ENCODE measurements around the gene CYLD. TPM values are rescaled to one million over a fixed set of nuclear protein-coding genes. Genes with fewer than 3 reads are reported as not detected.
A peak's percentile ranks its signal among the peaks of the same experiment; 100 is the strongest.

The CYLD gene
- polyA plus RNA-seq, 4 donors: 6.0 to 18.4 (median 7.6) TPM

- DNase-seq: peak; percentile 86 to 96
- FAIRE-seq: no peak
- peak overlapping the region in 1 of 3 donors; percentile 29 for H3K4me3 ChIP-seq (ENCODE audit: low read depth in 1 of 3, low read length in 3 of 3)
- 8 to 11% (median 9%) methylated on average over 26 of the region's 26 CpGs for WGBS, 3 donors
- no peaks in the 10 kb centered on the region for H3K27me3 ChIP-seq (ENCODE audit: control insufficient read depth in 3 of 3, insufficient read depth in 3 of 3, low read length in 3 of 3)
- peak overlapping the region in 2 of 3 donors; percentile 37 to 70 for H3K27ac ChIP-seq (ENCODE audit: low read depth in 1 of 3, low read length in 2 of 3)
- H3K9me3 ChIP-seq (ENCODE audit: control insufficient read depth in 2 of 2, insufficient read depth in 1 of 2, low read depth in 1 of 2, low read length in 1 of 2): no peaks in the 10 kb centered on the region
- no peaks in the 10 kb centered on the region for H3K4me1 ChIP-seq (ENCODE audit: control insufficient read depth in 3 of 3, insufficient read depth in 2 of 3, low read depth in 1 of 3, low read length in 2 of 3)
- no peaks in the 10 kb centered on the region for H3K36me3 ChIP-seq (ENCODE audit: control insufficient read depth in 3 of 3, insufficient read depth in 2 of 3, low read depth in 1 of 3, low read length in 3 of 3)
Measured at GRCh38 chr16:50806099-50807062, 64.5 kb downstream of the CYLD start.

- Histone ChIP-seq H3K27me3 (ENCODE audit: control insufficient read depth in 3 of 3, insufficient read depth in 3 of 3, low read length in 3 of 3) (no peaks in the 10 kb centered on the region), H3K27ac (ENCODE audit: low read depth in 1 of 3, low read length in 2 of 3) (no peak overlapping the region), H3K36me3 (ENCODE audit: control insufficient read depth in 3 of 3, insufficient read depth in 2 of 3, low read depth in 1 of 3, low read length in 3 of 3) (no peaks in the 10 kb centered on the region), H3K9me3 (ENCODE audit: control insufficient read depth in 2 of 2, insufficient read depth in 1 of 2, low read depth in 1 of 2, low read length in 1 of 2) (no peaks in the 10 kb centered on the region), H3K4me3 (ENCODE audit: low read depth in 1 of 3, low read length in 3 of 3) (no peak overlapping the region), H3K4me1 (ENCODE audit: control insufficient read depth in 3 of 3, insufficient read depth in 2 of 3, low read depth in 1 of 3, low read length in 2 of 3) (no peaks in the 10 kb centered on the region)
- WGBS, 3 donors: 57 to 66% (median 61%) methylated on average over 9 of the region's 9 CpGs
- no peak for FAIRE-seq
- no peak for DNase-seq
Measured at GRCh38 chr16:50808929-50809538, 67.1 kb downstream of the CYLD start.

GRCh38 chr16:50809561-50809960 is 67.7 kb downstream of the CYLD start:
- no peak overlapping the region for H3K4me3 ChIP-seq (ENCODE audit: low read depth in 1 of 3, low read length in 3 of 3)
- FAIRE-seq (no peak), DNase-seq (no peak)
- 84 to 90% (median 87%) methylated on average over 6 of the region's 6 CpGs for WGBS, 3 donors
- H3K9me3 ChIP-seq (ENCODE audit: control insufficient read depth in 2 of 2, insufficient read depth in 1 of 2, low read depth in 1 of 2, low read length in 1 of 2): no peaks in the 10 kb centered on the region
- H3K27me3 ChIP-seq (ENCODE audit: control insufficient read depth in 3 of 3, insufficient read depth in 3 of 3, low read length in 3 of 3): no peaks in the 10 kb centered on the region
- no peaks in the 10 kb centered on the region for H3K4me1 ChIP-seq (ENCODE audit: control insufficient read depth in 3 of 3, insufficient read depth in 2 of 3, low read depth in 1 of 3, low read length in 2 of 3)
- no peak overlapping the region for H3K27ac ChIP-seq (ENCODE audit: low read depth in 1 of 3, low read length in 2 of 3)
- no peaks in the 10 kb centered on the region for H3K36me3 ChIP-seq (ENCODE audit: control insufficient read depth in 3 of 3, insufficient read depth in 2 of 3, low read depth in 1 of 3, low read length in 3 of 3)

- Histone ChIP-seq H3K4me1 (ENCODE audit: control insufficient read depth in 3 of 3, insufficient read depth in 2 of 3, low read depth in 1 of 3, low read length in 2 of 3) (no peaks in the 10 kb centered on the region), H3K27me3 (ENCODE audit: control insufficient read depth in 3 of 3, insufficient read depth in 3 of 3, low read length in 3 of 3) (no peaks in the 10 kb centered on the region), H3K4me3 (ENCODE audit: low read depth in 1 of 3, low read length in 3 of 3) (no peak overlapping the region), H3K36me3 (ENCODE audit: control insufficient read depth in 3 of 3, insufficient read depth in 2 of 3, low read depth in 1 of 3, low read length in 3 of 3) (no peaks in the 10 kb centered on the region), H3K27ac (ENCODE audit: low read depth in 1 of 3, low read length in 2 of 3) (no peak overlapping the region), H3K9me3 (ENCODE audit: control insufficient read depth in 2 of 2, insufficient read depth in 1 of 2, low read depth in 1 of 2, low read length in 1 of 2) (no peaks in the 10 kb centered on the region)
- DNase-seq: no peak
- 79 to 93% (median 90%) methylated on average over 8 of the region's 8 CpGs for WGBS, 3 donors
- FAIRE-seq: no peak
Measured at GRCh38 chr16:50810241-50810965, 68.5 kb downstream of the CYLD start.

- Histone ChIP-seq H3K27ac (ENCODE audit: low read depth in 1 of 3, low read length in 2 of 3) (no peak overlapping the region), H3K27me3 (ENCODE audit: control insufficient read depth in 3 of 3, insufficient read depth in 3 of 3, low read length in 3 of 3) (no peaks in the 10 kb centered on the region), H3K4me1 (ENCODE audit: control insufficient read depth in 3 of 3, insufficient read depth in 2 of 3, low read depth in 1 of 3, low read length in 2 of 3) (no peaks in the 10 kb centered on the region), H3K9me3 (ENCODE audit: control insufficient read depth in 2 of 2, insufficient read depth in 1 of 2, low read depth in 1 of 2, low read length in 1 of 2) (no peaks in the 10 kb centered on the region), H3K36me3 (ENCODE audit: control insufficient read depth in 3 of 3, insufficient read depth in 2 of 3, low read depth in 1 of 3, low read length in 3 of 3) (no peaks in the 10 kb centered on the region), H3K4me3 (ENCODE audit: low read depth in 1 of 3, low read length in 3 of 3) (no peak overlapping the region)
- DNase-seq: no peak
- 82 to 90% (median 85%) methylated on average over 7 of the region's 7 CpGs for WGBS, 3 donors
- FAIRE-seq: no peak
Measured at GRCh38 chr16:50812046-50812445, 70.2 kb downstream of the CYLD start.

- no peak overlapping the region for H3K27ac ChIP-seq (ENCODE audit: low read depth in 1 of 3, low read length in 2 of 3)
- no peaks in the 10 kb centered on the region for H3K4me1 ChIP-seq (ENCODE audit: control insufficient read depth in 3 of 3, insufficient read depth in 2 of 3, low read depth in 1 of 3, low read length in 2 of 3)
- H3K36me3 ChIP-seq (ENCODE audit: control insufficient read depth in 3 of 3, insufficient read depth in 2 of 3, low read depth in 1 of 3, low read length in 3 of 3): no peaks in the 10 kb centered on the region
- no peaks in the 10 kb centered on the region for H3K9me3 ChIP-seq (ENCODE audit: control insufficient read depth in 2 of 2, insufficient read depth in 1 of 2, low read depth in 1 of 2, low read length in 1 of 2)
- WGBS, 3 donors: 75 to 83% (median 78%) methylated on average over 9 of the region's 9 CpGs
- no peak for DNase-seq
- no peak overlapping the region for H3K4me3 ChIP-seq (ENCODE audit: low read depth in 1 of 3, low read length in 3 of 3)
- no peak for FAIRE-seq
- no peaks in the 10 kb centered on the region for H3K27me3 ChIP-seq (ENCODE audit: control insufficient read depth in 3 of 3, insufficient read depth in 3 of 3, low read length in 3 of 3)
Measured at GRCh38 chr16:50812876-50813466, 71.1 kb downstream of the CYLD start.

- Histone ChIP-seq H3K4me1 (ENCODE audit: control insufficient read depth in 3 of 3, insufficient read depth in 2 of 3, low read depth in 1 of 3, low read length in 2 of 3) (no peaks in the 10 kb centered on the region), H3K9me3 (ENCODE audit: control insufficient read depth in 2 of 2, insufficient read depth in 1 of 2, low read depth in 1 of 2, low read length in 1 of 2) (no peaks in the 10 kb centered on the region), H3K36me3 (ENCODE audit: control insufficient read depth in 3 of 3, insufficient read depth in 2 of 3, low read depth in 1 of 3, low read length in 3 of 3) (no peaks in the 10 kb centered on the region), H3K27ac (ENCODE audit: low read depth in 1 of 3, low read length in 2 of 3) (no peak overlapping the region), H3K27me3 (ENCODE audit: control insufficient read depth in 3 of 3, insufficient read depth in 3 of 3, low read length in 3 of 3) (no peaks in the 10 kb centered on the region), H3K4me3 (ENCODE audit: low read depth in 1 of 3, low read length in 3 of 3) (no peak overlapping the region)
- FAIRE-seq (no peak), DNase-seq (no peak)
- 59 to 74% (median 68%) methylated on average over 4 of the region's 4 CpGs for WGBS, 3 donors
Measured at GRCh38 chr16:50814052-50814451, 72.2 kb downstream of the CYLD start.

- DNase-seq (peak in 1 of 2 donors; percentile 61), FAIRE-seq (no peak)
- no peak overlapping the region for H3K4me3 ChIP-seq (ENCODE audit: low read depth in 1 of 3, low read length in 3 of 3)
- WGBS, 3 donors: 25 to 67% (median 39%) methylated on average over 7 of the region's 7 CpGs
- H3K27me3 ChIP-seq (ENCODE audit: control insufficient read depth in 3 of 3, insufficient read depth in 3 of 3, low read length in 3 of 3): no peaks in the 10 kb centered on the region
- no peaks in the 10 kb centered on the region for H3K4me1 ChIP-seq (ENCODE audit: control insufficient read depth in 3 of 3, insufficient read depth in 2 of 3, low read depth in 1 of 3, low read length in 2 of 3)
- H3K9me3 ChIP-seq (ENCODE audit: control insufficient read depth in 2 of 2, insufficient read depth in 1 of 2, low read depth in 1 of 2, low read length in 1 of 2): no peaks in the 10 kb centered on the region
- no peaks in the 10 kb centered on the region for H3K36me3 ChIP-seq (ENCODE audit: control insufficient read depth in 3 of 3, insufficient read depth in 2 of 3, low read depth in 1 of 3, low read length in 3 of 3)
- no peak overlapping the region for H3K27ac ChIP-seq (ENCODE audit: low read depth in 1 of 3, low read length in 2 of 3)
Measured at GRCh38 chr16:50814541-50814940, 72.7 kb downstream of the CYLD start.
